Measurements from ENCODE around the gene ZBTB20. TPM values are rescaled to one million over a fixed set of nuclear protein-coding genes. Genes with fewer than 3 reads are reported as not detected.

The ZBTB20 gene
- total RNA-seq, 1 donor from 2014 or later: 11.2 TPM

DNA sequence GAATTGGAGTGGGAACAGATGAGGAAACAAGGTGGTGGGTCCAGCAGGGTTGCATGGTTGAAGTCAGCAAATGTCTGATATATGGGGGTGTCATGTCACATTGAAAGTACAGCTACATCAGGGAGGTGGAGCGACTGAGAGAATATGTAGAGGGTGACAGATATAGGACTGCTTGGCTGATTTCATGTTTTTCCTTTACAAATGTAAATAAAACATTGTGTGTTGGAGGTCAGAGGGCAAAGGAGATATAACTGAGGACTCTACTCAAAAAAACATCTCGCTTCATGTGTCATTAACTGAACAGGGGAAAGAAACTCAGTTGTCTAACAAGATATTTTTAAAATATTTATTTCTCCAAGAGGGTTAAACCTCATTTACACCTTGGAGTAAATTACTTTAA, 675.6 kb downstream of the ZBTB20 start:
- TF ChIP-seq CTCF (conservative IDR thresholded peaks at IDR 0.05; ENCODE audit: low read depth, low read length): no peak
- no peak for DNase-seq (ENCODE audit: low read depth)
- no peak overlapping the region for H3K4me3 ChIP-seq (ENCODE audit: low read depth, low read length)

GRCh38 chr3:114469070-114469469, 678.0 kb downstream of the ZBTB20 start:
- TF ChIP-seq CTCF (conservative IDR thresholded peaks at IDR 0.05; ENCODE audit: low read depth, low read length): no peak
- H3K4me3 ChIP-seq (ENCODE audit: low read depth, low read length): no peak overlapping the region
- no peak for DNase-seq (ENCODE audit: low read depth)

GRCh38 chr3:114466816-114467215, 680.3 kb downstream of the ZBTB20 start:
- TF ChIP-seq CTCF (conservative IDR thresholded peaks at IDR 0.05; ENCODE audit: low read depth, low read length): no peak
- no peak overlapping the region for H3K4me3 ChIP-seq (ENCODE audit: low read depth, low read length)

GRCh38 chr3:114466251-114466650, 680.8 kb downstream of the ZBTB20 start:
- H3K4me3 ChIP-seq (ENCODE audit: low read depth, low read length): no peak overlapping the region
- DNase-seq (ENCODE audit: low read depth): no peak
- no peak for TF ChIP-seq CTCF (conservative IDR thresholded peaks at IDR 0.05; ENCODE audit: low read depth, low read length)

More at GRCh38 chr3:114466816-114467215, 680.3 kb downstream of the ZBTB20 start:
- DNase-seq (ENCODE audit: low read depth): no peak

GRCh38 chr3:114464548-114464947, 682.5 kb downstream of the ZBTB20 start:
- no peak overlapping the region for H3K4me3 ChIP-seq (ENCODE audit: low read depth, low read length)
- TF ChIP-seq CTCF (conservative IDR thresholded peaks at IDR 0.05; ENCODE audit: low read depth, low read length): no peak
- DNase-seq (ENCODE audit: low read depth): no peak

DNA sequence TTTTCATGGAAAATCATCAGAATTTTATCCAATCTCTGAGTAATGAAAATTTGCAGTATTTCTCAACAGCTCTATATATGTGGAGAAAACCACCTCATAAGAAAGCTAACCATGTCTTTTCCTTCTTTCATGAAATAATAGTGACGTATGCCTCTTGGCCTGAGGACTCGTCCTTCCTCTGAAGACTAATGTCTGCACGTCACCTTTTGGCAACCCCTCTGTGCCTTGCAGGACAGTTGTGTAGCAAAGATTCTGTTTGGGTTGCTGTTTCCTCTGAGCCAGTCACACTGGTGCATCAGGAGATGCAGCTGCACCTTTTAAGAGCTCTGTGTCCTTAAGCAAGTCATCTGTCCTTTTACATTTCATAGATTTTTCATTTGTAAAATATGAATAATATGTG, 684.3 kb downstream of the ZBTB20 start:
- no peak for DNase-seq (ENCODE audit: low read depth)
- H3K4me3 ChIP-seq (ENCODE audit: low read depth, low read length): no peak overlapping the region
- no peak for TF ChIP-seq CTCF (conservative IDR thresholded peaks at IDR 0.05; ENCODE audit: low read depth, low read length)

DNA sequence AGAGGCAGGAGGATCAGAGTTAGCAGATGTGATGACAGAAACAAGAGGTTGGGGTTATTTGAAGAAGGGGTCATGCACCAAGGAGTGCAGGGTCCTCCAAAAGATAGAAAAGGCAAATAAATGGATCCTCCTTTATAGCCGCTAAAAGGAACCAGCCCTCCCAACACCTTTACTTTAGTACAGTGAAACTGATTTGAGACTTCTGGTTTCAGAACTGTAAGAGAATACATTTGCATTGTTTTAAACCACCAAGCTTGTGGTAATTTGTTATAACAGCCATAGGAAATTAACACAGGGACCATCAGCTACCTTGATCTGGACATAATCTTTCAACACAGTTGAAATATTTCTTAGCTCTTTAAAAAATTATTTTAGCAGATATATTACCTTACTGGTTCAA, 686.6 kb downstream of the ZBTB20 start:
- no peak for DNase-seq (ENCODE audit: low read depth)
- TF ChIP-seq CTCF (conservative IDR thresholded peaks at IDR 0.05; ENCODE audit: low read depth, low read length): no peak
- no peak overlapping the region for H3K4me3 ChIP-seq (ENCODE audit: low read depth, low read length)
